Fibroblast of lung (primary cell): ENCODE measurements around the gene ZNF888. TPM values are rescaled to one million over a fixed set of nuclear protein-coding genes. Genes with fewer than 3 reads are reported as not detected.
"Not testable (repeated sequence)": the region's sequence is repeated elsewhere in the genome, so short reads cannot be mapped to it uniquely, and the experiment has no call there.

Experiments
- DNase-seq, 2 donors: peaks; one replicate each; pipeline versions ENCODE4 v3.0.0 to v3.0.0-alpha.2; 2010; ENCODE audit warnings: low read depth in 2 of 2
- H2AFZ ChIP-seq: 2 replicates; pipeline ENCODE4 v1.5.1; 2012; ENCODE audit warnings: low read length, control low read depth, inconsistent platforms
- H3K27ac ChIP-seq: 2 replicates; pipeline ENCODE4 v1.5.1; 2011; ENCODE audit warnings: low read length, control low read depth; ENCODE audit not compliant: insufficient read depth
- H3K27me3 ChIP-seq: 2 replicates; pipeline ENCODE4 v1.5.1; 2011; ENCODE audit warnings: mild to moderate bottlenecking, low read length; ENCODE audit not compliant: control insufficient read depth, insufficient read depth
- H3K36me3 ChIP-seq: 2 replicates; pipeline ENCODE4 v1.5.1; 2011; ENCODE audit warnings: low read length; ENCODE audit not compliant: control insufficient read depth, insufficient read depth
- H3K4me1 ChIP-seq: 2 replicates; pipeline ENCODE4 v1.5.1; 2011; ENCODE audit warnings: low read length; ENCODE audit not compliant: control insufficient read depth, insufficient read depth; ENCODE audit errors: extremely low read depth
- H3K4me2 ChIP-seq: 2 replicates; pipeline ENCODE4 v1.5.1; 2011; ENCODE audit warnings: low read length, control low read depth; ENCODE audit not compliant: insufficient read depth; ENCODE audit errors: extremely low read depth
- H3K4me3 ChIP-seq, 4 experiments: fragments of 200-600 bp in 1 of 4; sonication (generic) in 1 of 4; replicated peaks in 1 of 4; 2 replicates each; pipeline ENCODE4 v1.5.1; 2011 to 2016; ENCODE audit warnings: low read length in 4 of 4, low read depth in 3 of 4, mild to moderate bottlenecking in 3 of 4, control low read depth in 2 of 4, inconsistent platforms in 1 of 4, mixed read lengths in 1 of 4; ENCODE audit not compliant: insufficient read depth in 1 of 4; ENCODE audit errors: control extremely low read depth in 1 of 4
- H3K79me2 ChIP-seq: 2 replicates; pipeline ENCODE4 v1.5.1; 2012; ENCODE audit warnings: mild to moderate bottlenecking, low read length, inconsistent platforms; ENCODE audit not compliant: control insufficient read depth, insufficient read depth
- H3K9ac ChIP-seq: 2 replicates; pipeline ENCODE4 v1.5.1; 2011; ENCODE audit warnings: mild to moderate bottlenecking, low read length, control low read depth; ENCODE audit not compliant: insufficient read depth
- H3K9me3 ChIP-seq: 2 replicates; pipeline ENCODE4 v1.5.1; 2012; ENCODE audit warnings: low read depth, low read length; ENCODE audit not compliant: control insufficient read depth, insufficient read depth
- H4K20me1 ChIP-seq: 2 replicates; pipeline ENCODE4 v1.5.1; 2011; ENCODE audit warnings: low read length; ENCODE audit not compliant: control insufficient read depth, insufficient read depth; ENCODE audit errors: extremely low read depth
- CTCF ChIP-seq, 2 donors: IDR thresholded peaks in 1 of 2; conservative IDR thresholded peaks in 1 of 2; 1 replicate in 1 of 2; 2 replicates in 1 of 2; pipeline ENCODE4 v1.5.1; 2011 to 2012; ENCODE audit warnings: low read length in 2 of 2, control low read depth in 1 of 2, inconsistent platforms in 1 of 2, low read depth in 1 of 2, mild to moderate bottlenecking in 1 of 2
- EZH2 ChIP-seq: IDR thresholded peaks from 2 replicates; pipeline ENCODE4 v1.5.1; 2012; ENCODE audit warnings: low read length, control low read depth, mild to moderate bottlenecking; ENCODE audit errors: missing control alignments
- polyA plus RNA-seq, 2 donors: library from polyadenylated mRNA; depleted of rRNA in 1 of 2; stranded (reverse) in 1 of 2; unstranded in 1 of 2; fragments of >200 nt; gene quantifications; 2 replicates each; pipeline ENCODE4 v1.2.1, GENCODE V29; 2011 to 2012; ENCODE audit warnings: missing spikeins in 1 of 2
- total RNA-seq: library from RNA; depleted of rRNA; stranded (reverse); fragments of >200 nt; gene quantifications from 2 replicates; pipeline ENCODE4 v1.2.1, GENCODE V29; 2014

Gene ZNF888
- total and polyA plus RNA-seq, 2 donors (not counting 1 experiment from before 2014, with no cell fraction given), result 1.6 to 4.3 TPM

DNA sequence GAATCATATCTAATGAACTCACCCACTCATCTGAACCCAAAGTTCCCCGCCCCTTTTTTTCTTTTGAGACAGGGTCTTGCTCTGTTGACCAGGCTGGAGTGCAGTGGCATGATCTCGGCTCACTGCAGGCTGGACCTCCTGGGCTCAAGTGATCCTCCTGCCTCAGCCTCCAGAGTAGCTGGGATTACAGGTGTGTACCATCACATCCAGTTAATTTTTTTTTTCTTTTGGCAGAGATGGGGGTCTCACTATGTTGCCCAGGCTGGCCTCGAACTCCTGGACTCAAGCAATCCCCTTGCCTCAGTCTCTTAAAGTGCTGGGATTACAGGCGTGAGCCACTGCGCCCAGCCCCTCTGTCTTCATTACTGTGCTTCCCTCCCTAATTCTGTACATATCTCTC lies 17.7 kb upstream of the ZNF888 start:
- H3K27ac ChIP-seq, H3K9me3 ChIP-seq, H3K9ac ChIP-seq, H3K79me2 ChIP-seq, H3K4me1 ChIP-seq, H2AFZ ChIP-seq, H3K36me3 ChIP-seq, H3K27me3 ChIP-seq, H4K20me1 ChIP-seq, DNase-seq, H3K4me3 ChIP-seq, H3K4me2 ChIP-seq: not testable (repeated sequence)

DNA sequence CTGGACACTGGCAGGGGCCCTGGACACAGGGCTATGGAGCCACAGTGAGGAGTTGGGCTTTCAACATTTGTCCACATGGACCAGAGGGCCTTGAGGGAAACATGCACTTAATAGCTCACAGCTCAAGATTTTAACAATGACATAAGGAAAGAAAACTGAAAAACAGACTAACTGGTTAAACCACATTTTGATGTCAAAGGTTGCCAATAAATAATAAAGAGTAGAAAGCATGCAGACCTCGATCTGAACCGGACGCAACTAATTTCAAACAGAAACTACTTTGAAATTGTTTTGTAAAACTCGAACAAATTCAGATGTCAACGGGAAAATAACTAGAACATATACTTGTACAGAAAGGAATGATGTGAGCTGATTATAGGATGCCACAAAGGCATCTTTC lies 15.5 kb upstream of the ZNF888 start:
- Histone ChIP-seq H3K9me3 (no peaks in the 10 kb centered on the region), H3K4me1 (peaks cover 2% of the 10 kb centered on the region), H4K20me1 (no peaks in the 10 kb centered on the region), H3K36me3 (no peaks in the 10 kb centered on the region), H3K27ac (no peak overlapping the region), H3K79me2 (no peaks in the 10 kb centered on the region), H3K4me3 (no peak overlapping the region), H3K27me3 (no peaks in the 10 kb centered on the region), H2AFZ (no peak overlapping the region), H3K4me2 (no peak overlapping the region), H3K9ac (no peak overlapping the region)
- DNase-seq, result no peak
- TF ChIP-seq EZH2, result no peak
- TF ChIP-seq CTCF (conservative IDR thresholded peaks at IDR 0.05 in 1 of 2, IDR thresholded peaks at IDR 0.05 in 1 of 2; ENCODE audit: low read depth in 1 of 2, low read length in 2 of 2), result no peak

DNA sequence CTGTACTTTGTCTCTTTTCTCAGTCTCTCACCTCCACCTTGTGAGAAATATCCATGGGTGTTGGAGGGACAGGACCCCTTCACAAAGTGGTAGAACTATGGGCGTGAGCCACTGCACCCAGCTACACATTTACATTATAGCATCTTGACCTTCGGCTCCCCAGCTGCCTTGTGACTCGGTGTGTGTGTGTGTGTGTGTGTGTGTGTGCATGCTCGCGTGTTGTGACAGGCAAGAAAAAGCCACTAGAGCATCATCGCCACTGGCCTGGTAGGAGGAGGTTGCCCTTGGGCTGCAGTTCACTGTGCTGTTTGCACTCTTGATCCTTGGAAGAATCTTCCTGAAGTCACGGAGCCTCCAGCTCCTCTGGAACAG lies 13.7 kb upstream of the ZNF888 start:
- Histone ChIP-seq H2AFZ (no peak overlapping the region), H3K27me3 (no peaks in the 10 kb centered on the region), H3K27ac (no peak overlapping the region), H4K20me1 (no peaks in the 10 kb centered on the region), H3K4me2 (no peak overlapping the region), H3K9me3 (no peaks in the 10 kb centered on the region), H3K4me1 (no peaks in the 10 kb centered on the region), H3K36me3 (no peaks in the 10 kb centered on the region), H3K4me3 (no peak overlapping the region), H3K79me2 (no peaks in the 10 kb centered on the region), H3K9ac (no peak overlapping the region)
- no peak for DNase-seq
- TF ChIP-seq CTCF (conservative IDR thresholded peaks at IDR 0.05 in 1 of 2, IDR thresholded peaks at IDR 0.05 in 1 of 2; ENCODE audit: low read depth in 1 of 2, low read length in 2 of 2), result no peak
- no peak for TF ChIP-seq EZH2
